Endothelial cell of umbilical vein (primary cell): ENCODE data around the gene DDX3X. TPM values are rescaled to one million over a fixed set of nuclear protein-coding genes. Genes with fewer than 3 reads are reported as not detected.

Experiments used
- BruUV-seq: library from RNA; stranded (reverse); fragments of 400-500 nt; replicated peaks from 2 replicates; lab custom pipeline; 2021; lab: Mats Ljungman, UMichigan
- CTCF ChIA-PET: fragments of 300-600, 350-600 bp; sonication (Branson Sonifier 250); formaldehyde crosslinking; loops from one replicate; lab custom pipeline; 2021; ENCODE audit warnings: antibody characterized with exemption, inconsistent platforms; lab: Charles Lee
- POLR2A ChIA-PET: fragments of 300-600, 350-600 bp; sonication (Branson Sonifier 250); formaldehyde crosslinking; loops from one replicate; lab custom pipeline; 2021; ENCODE audit warnings: antibody characterized with exemption, inconsistent platforms; lab: Charles Lee
- DNase-seq: peaks from one replicate; pipeline ENCODE4 v3.0.0-alpha.2; 2011; ENCODE audit warnings: low read depth, low spot score
- FAIRE-seq: peaks from 2 replicates; lab custom pipeline; 2011; peaks lifted over from hg19 to GRCh38; lab: Jason Lieb, UNC
- H2AFZ ChIP-seq: 2 replicates; pipeline ENCODE4 v1.6.0; 2012; ENCODE audit warnings: low read depth, low read length, control low read depth, inconsistent platforms
- H3K27ac ChIP-seq: 2 replicates; pipeline ENCODE4 v1.5.1; 2011; ENCODE audit warnings: low read depth, mild to moderate bottlenecking, control low read depth, low read length, moderate library complexity; ENCODE audit not compliant: insufficient read depth
- H3K27me3 ChIP-seq, 2 experiments: 2 replicates each; pipeline versions ENCODE4 v1.6.0 to v1.6.1; 2011; ENCODE audit warnings: low read length in 2 of 2, mixed read lengths in 1 of 2; ENCODE audit not compliant: control insufficient read depth in 2 of 2, insufficient read depth in 2 of 2
- H3K36me3 ChIP-seq, 2 experiments: 2 replicates in 1 of 2; 3 replicates in 1 of 2; pipeline ENCODE4 v1.5.1; 2011; ENCODE audit warnings: low read length in 2 of 2, mild to moderate bottlenecking in 1 of 2, moderate library complexity in 1 of 2; ENCODE audit not compliant: control insufficient read depth in 2 of 2, insufficient read depth in 2 of 2; ENCODE audit errors: extremely low read depth in 1 of 2
- H3K4me1 ChIP-seq: 3 replicates; pipeline ENCODE4 v1.5.1; 2011; ENCODE audit warnings: mild to moderate bottlenecking, low read length; ENCODE audit not compliant: control insufficient read depth, insufficient read depth; ENCODE audit errors: extremely low read depth
- H3K4me2 ChIP-seq: 2 replicates; pipeline ENCODE4 v1.6.1; 2011; ENCODE audit warnings: low read length, control low read depth, mixed read lengths; ENCODE audit not compliant: insufficient read depth
- H3K4me3 ChIP-seq, 3 experiments: fragments of 200-600 bp in 1 of 3; sonication (generic), shearing (Covaris generic) in 1 of 3; replicated peaks in 1 of 3; 2 replicates each; pipeline ENCODE4 v1.5.1; 2011 to 2016; ENCODE audit warnings: control low read depth in 3 of 3, low read length in 3 of 3, mild to moderate bottlenecking in 2 of 3, inconsistent platforms in 1 of 3, low read depth in 1 of 3, moderate library complexity in 1 of 3; ENCODE audit not compliant: insufficient read depth in 1 of 3
- H3K79me2 ChIP-seq: 2 replicates; pipeline ENCODE4 v1.6.0; 2012; ENCODE audit warnings: low read length, inconsistent platforms; ENCODE audit not compliant: control insufficient read depth, insufficient read depth
- H3K9ac ChIP-seq: replicated peaks from 2 replicates; pipeline ENCODE3; 2011; ENCODE audit warnings: low read length, control low read depth; ENCODE audit not compliant: insufficient read depth; ENCODE audit errors: extremely low read depth
- H3K9me1 ChIP-seq: replicated peaks from 3 replicates; pipeline ENCODE4 v1.6.0; 2011; ENCODE audit warnings: mild to moderate bottlenecking, low read length; ENCODE audit not compliant: control insufficient read depth, insufficient read depth; ENCODE audit errors: extremely low read depth
- H3K9me3 ChIP-seq: replicated peaks from 2 replicates; pipeline ENCODE4 v1.5.1; 2012; ENCODE audit warnings: low read length, inconsistent platforms; ENCODE audit not compliant: control insufficient read depth, insufficient read depth
- H4K20me1 ChIP-seq: replicated peaks from 2 replicates; pipeline ENCODE3; 2011; ENCODE audit warnings: mild to moderate bottlenecking, low read length; ENCODE audit not compliant: control insufficient read depth, insufficient read depth; ENCODE audit errors: extremely low read depth
- CTCF ChIP-seq, 2 donors: IDR thresholded peaks; 1 replicate in 1 of 2; 2 replicates in 1 of 2; pipeline ENCODE4 v1.5.1; 2011; ENCODE audit warnings: low read length in 2 of 2, mild to moderate bottlenecking in 2 of 2, moderate library complexity in 2 of 2, control low read depth in 1 of 2, inconsistent platforms in 1 of 2, low read depth in 1 of 2; ENCODE audit not compliant: insufficient read depth in 1 of 2; ENCODE audit errors: extremely low read depth in 1 of 2
- EZH2 ChIP-seq: IDR thresholded peaks from 2 replicates; pipeline ENCODE4 v1.6.1; 2012; ENCODE audit warnings: borderline replicate concordance, low read depth, mild to moderate bottlenecking, moderate library complexity, low read length, inconsistent platforms; ENCODE audit not compliant: severe bottlenecking
- FOS ChIP-seq: IDR thresholded peaks from 2 replicates; pipeline ENCODE4 v1.6.1; 2011; ENCODE audit warnings: mild to moderate bottlenecking, low read length, moderate library complexity, borderline replicate concordance; ENCODE audit not compliant: insufficient read depth
- GATA2 ChIP-seq: IDR thresholded peaks from 2 replicates; pipeline ENCODE4 v1.7.0; 2011; ENCODE audit warnings: low read depth, mild to moderate bottlenecking, moderate library complexity, mixed read lengths, low read length; ENCODE audit not compliant: insufficient read length, insufficient read depth
- JUN ChIP-seq: IDR thresholded peaks from 2 replicates; pipeline ENCODE4 v1.6.1; 2011; ENCODE audit warnings: borderline replicate concordance, low read depth; ENCODE audit not compliant: insufficient read length, insufficient read depth
- MYC ChIP-seq: IDR thresholded peaks from one replicate; pipeline ENCODE4 v1.6.1; 2011; ENCODE audit warnings: mild to moderate bottlenecking, low read depth, low read length
- POLR2A ChIP-seq: IDR thresholded peaks from 2 replicates; pipeline ENCODE4 v1.6.1; 2012; ENCODE audit warnings: low read depth, mild to moderate bottlenecking, control low read depth, low read length
- POLR2AphosphoS5 ChIP-seq: IDR thresholded peaks from 2 replicates; pipeline ENCODE4 v1.6.1; 2012; ENCODE audit warnings: low read depth, mild to moderate bottlenecking, control low read depth, low read length, moderate library complexity; ENCODE audit not compliant: insufficient read depth
- dilution Hi-C: fragments of 300-500 bp; cut with MboI; formaldehyde crosslinking; loops from one replicate; pipeline ENCODE4 v1.15.0; 2019; ENCODE audit warnings: low sequenced_read_pairs; ENCODE audit not compliant: extremely low pct_ligation_motif_present
- intact Hi-C: fragments of 100-400 bp; cut with micrococcal nuclease; formaldehyde crosslinking; loops from one replicate; pipeline ENCODE4 v1.10.0; 2022
- polyA plus RNA-seq, 4 experiments: library from polyadenylated mRNA; depleted of rRNA in 3 of 4; stranded (reverse) in 3 of 4; unstranded in 1 of 4; fragments of >200 nt; gene quantifications; 2 replicates each; pipeline versions ENCODE4 v1.2.1 to v1.2.3, GENCODE V29; 2011 to 2012; ENCODE audit warnings: missing spikeins in 1 of 4
- total RNA-seq: library from RNA; stranded (reverse); gene quantifications from 2 replicates; pipeline ENCODE4 v1.2.3, GENCODE V29; 2021
- TF ChIP-seq, protein P1 (sequence below): IDR thresholded peaks from 2 replicates; pipeline ENCODE4 v1.6.1; 2011; ENCODE audit not compliant: insufficient read depth, insufficient read length

Gene DDX3X
- total and polyA plus RNA-seq, 2 donors (not counting 3 experiments of a cell fraction or from before 2014, with no cell fraction given), result 48.5 to 300 TPM

GRCh38 chrX:41348551-41348950 lies 14.6 kb downstream of the DDX3X start:
- TF ChIP-seq POLR2A, result no peak
- no peak for TF ChIP-seq JUN
- no peak for TF ChIP-seq CTCF (IDR thresholded peaks at IDR 0.05; ENCODE audit: extremely low read depth in 1 of 2, insufficient read depth in 1 of 2, low read depth in 1 of 2, low read length in 2 of 2)
- TF ChIP-seq MYC, result no peak
- no peak for TF ChIP-seq POLR2AphosphoS5
- no peak for TF ChIP-seq GATA2
- TF ChIP-seq, protein P1, sequence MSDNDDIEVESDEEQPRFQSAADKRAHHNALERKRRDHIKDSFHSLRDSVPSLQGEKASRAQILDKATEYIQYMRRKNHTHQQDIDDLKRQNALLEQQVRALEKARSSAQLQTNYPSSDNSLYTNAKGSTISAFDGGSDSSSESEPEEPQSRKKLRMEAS, result no peak
- no peak for TF ChIP-seq FOS
- no peak for TF ChIP-seq EZH2
- H3K4me1 ChIP-seq, result peaks cover 5% of the 10 kb centered on the region
- DNase-seq (no peak), FAIRE-seq (no peak)
- H3K9me3 ChIP-seq, result no peaks in the 10 kb centered on the region
- intact Hi-C loops, result no loop called here
- no TSS peak for BruUV-seq
- peaks cover 8% of the 10 kb centered on the region for H3K79me2 ChIP-seq
- H4K20me1 ChIP-seq, result no peaks in the 10 kb centered on the region
- no peak overlapping the region for H3K9ac ChIP-seq
- ChIA-PET POLR2A (interaction anchor here (0.6 kb wide), 1 partner anchor 30 kb away, joined by 3 read pairs; no protein-coding TSS in a partner anchor), CTCF (no interaction called here)
- peaks cover 12% of the 10 kb centered on the region in 2 experiments for H3K36me3 ChIP-seq
- H3K27me3 ChIP-seq, result no peaks in the 10 kb centered on the region
- H3K4me2 ChIP-seq, result no peak overlapping the region
- H3K27ac ChIP-seq, result no peak overlapping the region
- dilution Hi-C loops, result no loop called here
- H2AFZ ChIP-seq, result no peak overlapping the region
- no peak overlapping the region for H3K4me3 ChIP-seq
- no peaks in the 10 kb centered on the region for H3K9me1 ChIP-seq
